HL-60 (cell line): ENCODE results near the gene WDFY2. TPM values are rescaled to one million over a fixed set of nuclear protein-coding genes. Genes with fewer than 3 reads are reported as not detected.

ENCODE experiments used
- DNase-seq, 2 experiments: peaks; one replicate each; pipeline ENCODE4 v3.0.0-alpha.2; 2010 to 2020; ENCODE audit warnings: low read depth in 1 of 2, low spot score in 1 of 2
- H3K27ac ChIP-seq: fragments of 250-450 bp; sonication (Bioruptor Pico); replicated peaks from 2 replicates; pipeline ENCODE4 v1.5.1; 2020; ENCODE audit warnings: mild to moderate bottlenecking, moderate library complexity
- H3K27me3 ChIP-seq: fragments of 250-450 bp; sonication (Bioruptor Pico); 2 replicates; pipeline ENCODE4 v1.5.1; 2021; ENCODE audit warnings: mild to moderate bottlenecking, moderate library complexity; ENCODE audit not compliant: insufficient read depth, poor library complexity, severe bottlenecking
- H3K4me3 ChIP-seq: replicated peaks from 2 replicates; pipeline ENCODE4 v1.5.1; 2011; ENCODE audit warnings: mild to moderate bottlenecking, control low read depth, low read length; ENCODE audit not compliant: insufficient read depth
- GABPA ChIP-seq: IDR thresholded peaks from 2 replicates; pipeline ENCODE4 v1.6.1; 2012; ENCODE audit warnings: low read depth
- POLR2AphosphoS5 ChIP-seq: IDR thresholded peaks from 2 replicates; pipeline ENCODE4 v1.6.1; 2012; ENCODE audit warnings: low read depth
- SPI1 ChIP-seq: IDR thresholded peaks from 2 replicates; pipeline ENCODE4 v1.6.1; 2012; ENCODE audit warnings: low read depth, mild to moderate bottlenecking, borderline replicate concordance
- microRNA-seq: library from miRNA; unstranded; fragments of <30 nt; microRNA quantifications from one replicate; pipeline ENCODE4, GENCODE V29; 2018
- TF ChIP-seq, protein P1 (sequence below): IDR thresholded peaks from one replicate; pipeline ENCODE4 v1.5.1; 2011; ENCODE audit warnings: low read length, control low read depth, inconsistent platforms; ENCODE audit not compliant: insufficient read depth
- TF ChIP-seq, protein P2 (sequence below): IDR thresholded peaks from 2 replicates; pipeline ENCODE4 v1.6.1; 2012; ENCODE audit warnings: low read depth; ENCODE audit not compliant: insufficient replicate concordance

Gene WDFY2

DNA sequence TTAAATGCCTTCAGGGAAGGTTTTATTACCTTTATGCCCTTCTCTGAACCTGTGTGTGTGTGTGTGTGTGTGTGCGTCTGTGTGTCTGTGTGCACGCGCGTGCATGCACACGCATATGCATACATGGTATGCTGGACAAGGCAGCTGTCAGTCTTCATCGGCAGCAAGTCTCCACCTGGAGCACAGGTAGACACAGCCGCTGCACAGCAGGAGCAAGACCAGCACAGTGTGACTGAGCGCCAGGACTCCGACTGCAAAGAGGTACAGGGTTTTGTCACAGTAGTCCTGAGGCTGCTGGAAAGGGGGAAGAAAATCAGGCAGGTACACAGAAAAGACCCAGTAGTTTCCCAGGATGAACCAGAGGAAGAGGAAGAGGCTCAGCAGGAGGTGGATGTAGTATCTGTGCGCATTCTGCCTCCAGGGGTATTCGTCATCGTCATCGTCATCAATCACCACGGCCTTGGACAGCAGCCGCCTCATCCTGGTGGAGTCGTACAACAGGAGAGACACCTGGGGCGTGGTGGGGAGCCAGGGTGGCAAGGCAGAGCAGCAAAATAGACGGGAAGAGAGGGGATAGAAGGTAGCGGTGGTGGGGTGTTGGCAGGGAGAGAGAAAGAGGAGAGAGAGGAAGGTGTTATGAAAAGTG lies 232.5 kb downstream of the WDFY2 start:
- DNase-seq = no peak
- TF ChIP-seq POLR2AphosphoS5 (no peak), GABPA (no peak), SPI1 (no peak)
- TF ChIP-seq, protein P1, sequence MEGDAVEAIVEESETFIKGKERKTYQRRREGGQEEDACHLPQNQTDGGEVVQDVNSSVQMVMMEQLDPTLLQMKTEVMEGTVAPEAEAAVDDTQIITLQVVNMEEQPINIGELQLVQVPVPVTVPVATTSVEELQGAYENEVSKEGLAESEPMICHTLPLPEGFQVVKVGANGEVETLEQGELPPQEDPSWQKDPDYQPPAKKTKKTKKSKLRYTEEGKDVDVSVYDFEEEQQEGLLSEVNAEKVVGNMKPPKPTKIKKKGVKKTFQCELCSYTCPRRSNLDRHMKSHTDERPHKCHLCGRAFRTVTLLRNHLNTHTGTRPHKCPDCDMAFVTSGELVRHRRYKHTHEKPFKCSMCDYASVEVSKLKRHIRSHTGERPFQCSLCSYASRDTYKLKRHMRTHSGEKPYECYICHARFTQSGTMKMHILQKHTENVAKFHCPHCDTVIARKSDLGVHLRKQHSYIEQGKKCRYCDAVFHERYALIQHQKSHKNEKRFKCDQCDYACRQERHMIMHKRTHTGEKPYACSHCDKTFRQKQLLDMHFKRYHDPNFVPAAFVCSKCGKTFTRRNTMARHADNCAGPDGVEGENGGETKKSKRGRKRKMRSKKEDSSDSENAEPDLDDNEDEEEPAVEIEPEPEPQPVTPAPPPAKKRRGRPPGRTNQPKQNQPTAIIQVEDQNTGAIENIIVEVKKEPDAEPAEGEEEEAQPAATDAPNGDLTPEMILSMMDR = no peak
- TF ChIP-seq, protein P2, sequence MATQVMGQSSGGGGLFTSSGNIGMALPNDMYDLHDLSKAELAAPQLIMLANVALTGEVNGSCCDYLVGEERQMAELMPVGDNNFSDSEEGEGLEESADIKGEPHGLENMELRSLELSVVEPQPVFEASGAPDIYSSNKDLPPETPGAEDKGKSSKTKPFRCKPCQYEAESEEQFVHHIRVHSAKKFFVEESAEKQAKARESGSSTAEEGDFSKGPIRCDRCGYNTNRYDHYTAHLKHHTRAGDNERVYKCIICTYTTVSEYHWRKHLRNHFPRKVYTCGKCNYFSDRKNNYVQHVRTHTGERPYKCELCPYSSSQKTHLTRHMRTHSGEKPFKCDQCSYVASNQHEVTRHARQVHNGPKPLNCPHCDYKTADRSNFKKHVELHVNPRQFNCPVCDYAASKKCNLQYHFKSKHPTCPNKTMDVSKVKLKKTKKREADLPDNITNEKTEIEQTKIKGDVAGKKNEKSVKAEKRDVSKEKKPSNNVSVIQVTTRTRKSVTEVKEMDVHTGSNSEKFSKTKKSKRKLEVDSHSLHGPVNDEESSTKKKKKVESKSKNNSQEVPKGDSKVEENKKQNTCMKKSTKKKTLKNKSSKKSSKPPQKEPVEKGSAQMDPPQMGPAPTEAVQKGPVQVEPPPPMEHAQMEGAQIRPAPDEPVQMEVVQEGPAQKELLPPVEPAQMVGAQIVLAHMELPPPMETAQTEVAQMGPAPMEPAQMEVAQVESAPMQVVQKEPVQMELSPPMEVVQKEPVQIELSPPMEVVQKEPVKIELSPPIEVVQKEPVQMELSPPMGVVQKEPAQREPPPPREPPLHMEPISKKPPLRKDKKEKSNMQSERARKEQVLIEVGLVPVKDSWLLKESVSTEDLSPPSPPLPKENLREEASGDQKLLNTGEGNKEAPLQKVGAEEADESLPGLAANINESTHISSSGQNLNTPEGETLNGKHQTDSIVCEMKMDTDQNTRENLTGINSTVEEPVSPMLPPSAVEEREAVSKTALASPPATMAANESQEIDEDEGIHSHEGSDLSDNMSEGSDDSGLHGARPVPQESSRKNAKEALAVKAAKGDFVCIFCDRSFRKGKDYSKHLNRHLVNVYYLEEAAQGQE = no peak
- Histone ChIP-seq H3K27ac (no peak overlapping the region), H3K4me3 (no peak overlapping the region), H3K27me3 (no peaks in the 10 kb centered on the region)

Small RNA genes lying within 50 kb of the gene (microRNA-seq; reads per million reads assigned to microRNA genes)
- not detected for gene MIR4703
